ENCODE results near the gene MGMT. TPM values are rescaled to one million over a fixed set of nuclear protein-coding genes. Genes with fewer than 3 reads are reported as not detected.

The MGMT gene
- total and polyA plus RNA-seq, 4 donors = 28.2 to 79.1 (median 46.0) TPM

- H3K9me3 ChIP-seq (ENCODE audit: control insufficient read depth in 4 of 4, low read length in 3 of 4) = no peaks in the 10 kb centered on the region
- H3K9ac ChIP-seq (ENCODE audit: low read depth in 1 of 2, low read length in 2 of 2) = no peak overlapping the region
- TF ChIP-seq MAX (IDR thresholded peaks at IDR 0.05) (no peak), EGR1 (IDR thresholded peaks at IDR 0.05; ENCODE audit: low read depth in 2 of 2) (no peak), GABPA (IDR thresholded peaks at IDR 0.05 in 1 of 2, conservative IDR thresholded peaks at IDR 0.05 in 1 of 2) (no peak), FOXA2 (IDR thresholded peaks at IDR 0.05) (no peak), ZBTB33 (IDR thresholded peaks at IDR 0.05) (no peak), CTCF (IDR thresholded peaks at IDR 0.05; ENCODE audit: low read depth, low read length, missing input control) (no peak)
- WGBS = 95% methylated on average over 14 of the region's 14 CpGs
- no peak for DNase-seq (ENCODE audit: low spot score)
- H3K27ac ChIP-seq (ENCODE audit: low read depth in 1 of 2, low read length in 2 of 2) = no peak overlapping the region
- peaks cover 0 to 3% (median 0%) of the 10 kb centered on the region in 4 donors for H3K36me3 ChIP-seq (ENCODE audit: control insufficient read depth in 4 of 4, insufficient read depth in 3 of 4, low read depth in 1 of 4, low read length in 3 of 4)
- no peaks in the 10 kb centered on the region for H3K27me3 ChIP-seq (ENCODE audit: control insufficient read depth in 4 of 4, insufficient read depth in 4 of 4, low read length in 3 of 4)
- peaks cover 0 to 10% (median 5%) of the 10 kb centered on the region in 4 donors for H3K4me1 ChIP-seq (ENCODE audit: control insufficient read depth in 4 of 4, insufficient read depth in 4 of 4, low read length in 3 of 4)
- H3K4me3 ChIP-seq (ENCODE audit: low read depth in 1 of 3, low read length in 3 of 3) = no peak overlapping the region
These were observed 250.9 kb downstream of the MGMT start for GRCh38 chr10:129717816-129718547.

- WGBS = 92% methylated on average over 25 of the region's 25 CpGs
- Histone ChIP-seq H3K36me3 (ENCODE audit: control insufficient read depth in 4 of 4, insufficient read depth in 3 of 4, low read depth in 1 of 4, low read length in 3 of 4) (peaks cover 0 to 3% (median 0%) of the 10 kb centered on the region in 4 donors), H3K9ac (ENCODE audit: low read depth in 1 of 2, low read length in 2 of 2) (no peak overlapping the region), H3K27ac (ENCODE audit: low read depth in 1 of 2, low read length in 2 of 2) (no peak overlapping the region), H3K4me1 (ENCODE audit: control insufficient read depth in 4 of 4, insufficient read depth in 4 of 4, low read length in 3 of 4) (peaks cover 0 to 10% (median 4%) of the 10 kb centered on the region in 4 donors), H3K4me3 (ENCODE audit: low read depth in 1 of 3, low read length in 3 of 3) (no peak overlapping the region), H3K27me3 (ENCODE audit: control insufficient read depth in 4 of 4, insufficient read depth in 4 of 4, low read length in 3 of 4) (no peaks in the 10 kb centered on the region), H3K9me3 (ENCODE audit: control insufficient read depth in 4 of 4, low read length in 3 of 4) (no peaks in the 10 kb centered on the region)
- DNase-seq (ENCODE audit: low spot score) = no peak
- TF ChIP-seq RAD21 (IDR thresholded peaks at IDR 0.05) (no peak), REST (IDR thresholded peaks at IDR 0.05) (no peak), SP1 (IDR thresholded peaks at IDR 0.05) (no peak), JUND (IDR thresholded peaks at IDR 0.05) (no peak), ATF3 (IDR thresholded peaks at IDR 0.05) (no peak), EGR1 (IDR thresholded peaks at IDR 0.05; ENCODE audit: low read depth in 2 of 2) (no peak), YY1 (IDR thresholded peaks at IDR 0.05) (no peak), CTCF (IDR thresholded peaks at IDR 0.05; ENCODE audit: low read depth, low read length, missing input control) (no peak), RXRA (IDR thresholded peaks at IDR 0.05) (no peak), FOXA2 (IDR thresholded peaks at IDR 0.05) (no peak), TAF1 (conservative IDR thresholded peaks at IDR 0.05) (no peak), HNF4G (IDR thresholded peaks at IDR 0.05) (no peak), ZBTB33 (IDR thresholded peaks at IDR 0.05) (no peak), GABPA (IDR thresholded peaks at IDR 0.05 in 1 of 2, conservative IDR thresholded peaks at IDR 0.05 in 1 of 2) (no peak), FOXA1 (IDR thresholded peaks at IDR 0.05) (no peak), NR2F2 (IDR thresholded peaks at IDR 0.05) (no peak)
These were observed 251.7 kb downstream of the MGMT start for GRCh38 chr10:129718548-129719414.

Data from liver (tissue), 9 donors.